Kidney (tissue), 14 donors: Measurements from ENCODE around the gene BRCA1. TPM values are rescaled to one million over a fixed set of nuclear protein-coding genes. Genes with fewer than 3 reads are reported as not detected.

Experiments
- DNase-seq, 5 donors: peaks; one replicate each; pipeline ENCODE4 v3.0.0-alpha.2; 2013 to 2020
- FAIRE-seq: peaks from 2 replicates; lab custom pipeline; 2012; peaks lifted over from hg19 to GRCh38; lab: Jason Lieb, UNC
- H3K27ac ChIP-seq, 2 donors: one replicate each; pipeline ENCODE4 v1.7.0; 2013; ENCODE audit warnings: low read depth in 2 of 2, low read length in 2 of 2, inconsistent platforms in 1 of 2
- H3K27me3 ChIP-seq: one replicate; pipeline ENCODE4 v1.7.1; 2013; ENCODE audit warnings: low read length, inconsistent platforms; ENCODE audit not compliant: control insufficient read depth, insufficient read depth
- H3K36me3 ChIP-seq, 3 donors: one replicate each; pipeline versions ENCODE4 v1.7.0 to v1.7.1; 2013; ENCODE audit warnings: low read length in 3 of 3, control low read depth in 1 of 3, inconsistent platforms in 1 of 3; ENCODE audit not compliant: insufficient read depth in 3 of 3, control insufficient read depth in 2 of 3
- H3K4me1 ChIP-seq, 3 donors: one replicate each; pipeline versions ENCODE4 v1.7.0 to v1.7.1; 2013; ENCODE audit warnings: low read length in 3 of 3, inconsistent platforms in 1 of 3, low read depth in 1 of 3; ENCODE audit not compliant: control insufficient read depth in 2 of 3, insufficient read depth in 2 of 3
- H3K4me3 ChIP-seq, 3 donors: one replicate each; pipeline versions ENCODE4 v1.7.0 to v1.8.1; 2013; ENCODE audit warnings: low read length in 3 of 3, control low read depth in 1 of 3, inconsistent platforms in 1 of 3
- H3K9ac ChIP-seq, 3 donors: one replicate each; pipeline versions ENCODE4 v1.7.0 to v1.7.1; 2013; ENCODE audit warnings: low read length in 3 of 3, control low read depth in 1 of 3, inconsistent platforms in 1 of 3
- H3K9me3 ChIP-seq, 3 donors: one replicate each; pipeline versions ENCODE4 v1.7.0 to v1.7.1; 2013; ENCODE audit warnings: low read length in 3 of 3, control low read depth in 1 of 3, inconsistent platforms in 1 of 3; ENCODE audit not compliant: control insufficient read depth in 2 of 3, insufficient read depth in 1 of 3
- CTCF ChIP-seq: IDR thresholded peaks from 3 replicates; pipeline ENCODE4 v1.5.1; 2012; ENCODE audit warnings: mild to moderate bottlenecking, moderate library complexity, borderline replicate concordance; ENCODE audit not compliant: insufficient read depth; ENCODE audit errors: extremely low read depth
- intact Hi-C: fragments of 100-400 bp; cut with DNase I; formaldehyde crosslinking; loops from one replicate; pipeline ENCODE4 v1.11.1; 2022
- polyA plus RNA-seq: library from polyadenylated mRNA; stranded (reverse); fragments of 350-450 nt; fragmentation: Illumina TruSeq; extraction: RNeasy Lipid Tissue Mini Kit (QIAGEN cat#74804); gene quantifications from one replicate; pipeline ENCODE4 v1.2.3, GENCODE V29; 2014; ENCODE audit warnings: low read depth, low replicate concordance; ENCODE audit not compliant: insufficient read depth
- total RNA-seq: library from RNA; stranded (reverse); fragmentation: NEBNext Ultra II Directional; extraction: Animal tissue kit (Norgen Biotek cat#: 25700); gene quantifications from one replicate; pipeline ENCODE4 v1.2.1, GENCODE V29; 2021
- donor health status: control.
- donor health status: control.
- donor health status: control.
- donor health status: control.
- donor health status: control.
- donor health status: DM: yes; HTN: yes; CAD: no.
- donor health status: Normal renal cell carcinoma (clear cell type).

BRCA1 gene
- total and polyA plus RNA-seq, 2 donors from 2014 or later, result 1.4 to 5.1 TPM

- Histone ChIP-seq H3K27ac (peak overlapping the region in 1 of 2 donors; percentile 11), H3K4me3 (no peak overlapping the region), H3K36me3 (peaks cover 0 to 3% (median 0%) of the 10 kb centered on the region in 3 donors), H3K4me1 (peaks cover 0 to 17% (median 0%) of the 10 kb centered on the region in 3 donors), H3K9me3 (no peaks in the 10 kb centered on the region), H3K9ac (no peak overlapping the region), H3K27me3 (no peaks in the 10 kb centered on the region)
- intact Hi-C loops, result no loop called here
- FAIRE-seq (no peak), DNase-seq (no peak)
- no peak for TF ChIP-seq CTCF
Measured at GRCh38 chr17:43018932-43019331, 106.2 kb downstream of the BRCA1 start.

- no peak overlapping the region for H3K4me3 ChIP-seq
- no peaks in the 10 kb centered on the region for H3K9me3 ChIP-seq
- DNase-seq (peak; percentile 64 to 85 (median 81)), FAIRE-seq (no peak)
- no peaks in the 10 kb centered on the region for H3K27me3 ChIP-seq
- H3K4me1 ChIP-seq, result peaks cover 0 to 17% (median 0%) of the 10 kb centered on the region in 3 donors
- H3K9ac ChIP-seq, result no peak overlapping the region
- TF ChIP-seq CTCF, result no peak
- H3K27ac ChIP-seq, result peak overlapping the region in 1 of 2 donors; percentile 11
- intact Hi-C loops, result no loop called here
- H3K36me3 ChIP-seq, result peaks cover 0 to 3% (median 0%) of the 10 kb centered on the region in 3 donors
Measured at GRCh38 chr17:43018008-43018853, 106.9 kb downstream of the BRCA1 start.

- no peaks in the 10 kb centered on the region for H3K9me3 ChIP-seq
- H3K9ac ChIP-seq, result no peak overlapping the region
- no peak overlapping the region for H3K4me3 ChIP-seq
- H3K27ac ChIP-seq, result peak overlapping the region in 1 of 2 donors; percentile 23
- peaks cover 0 to 17% (median 0%) of the 10 kb centered on the region in 3 donors for H3K4me1 ChIP-seq
- peaks cover 0 to 7% (median 5%) of the 10 kb centered on the region in 3 donors for H3K36me3 ChIP-seq
- no peak for TF ChIP-seq CTCF
- DNase-seq (peak in 1 of 5 donors; percentile 62), FAIRE-seq (no peak)
- intact Hi-C loops, result no loop called here
- H3K27me3 ChIP-seq, result no peaks in the 10 kb centered on the region
Measured at GRCh38 chr17:43016216-43016615, 108.9 kb downstream of the BRCA1 start.
